IPS-20b (cell line): Measurements from ENCODE around the gene TMEM203.

Source experiments
- H3K27ac ChIP-seq: one replicate; pipeline ENCODE4 v1.5.1; 2013; ENCODE audit warnings: low read length
- H3K27me3 ChIP-seq: 2 replicates; pipeline ENCODE4 v1.6.1; 2013; ENCODE audit warnings: mild to moderate bottlenecking, low read length, inconsistent platforms; ENCODE audit not compliant: insufficient read depth
- H3K36me3 ChIP-seq: 2 replicates; pipeline ENCODE4 v1.6.1; 2013; ENCODE audit warnings: low read depth, mild to moderate bottlenecking, inconsistent platforms, low read length, moderate library complexity; ENCODE audit not compliant: insufficient read depth
- H3K4me1 ChIP-seq: 2 replicates; pipeline ENCODE4 v1.6.1; 2013; ENCODE audit warnings: mild to moderate bottlenecking, control low read depth, inconsistent platforms, low read length, moderate library complexity; ENCODE audit not compliant: insufficient read depth
- H3K4me3 ChIP-seq: 2 replicates; pipeline ENCODE4 v1.5.1; 2013; ENCODE audit warnings: mild to moderate bottlenecking, low read length, inconsistent platforms
- H3K9ac ChIP-seq: 2 replicates; pipeline ENCODE4 v1.6.1; 2013; ENCODE audit warnings: low read depth, mild to moderate bottlenecking, inconsistent platforms, low read length, moderate library complexity
- H3K9me3 ChIP-seq: 2 replicates; pipeline ENCODE4 v1.6.1; 2013; ENCODE audit warnings: mild to moderate bottlenecking, low read depth, low read length, inconsistent platforms; ENCODE audit not compliant: insufficient read depth

The TMEM203 gene

DNA sequence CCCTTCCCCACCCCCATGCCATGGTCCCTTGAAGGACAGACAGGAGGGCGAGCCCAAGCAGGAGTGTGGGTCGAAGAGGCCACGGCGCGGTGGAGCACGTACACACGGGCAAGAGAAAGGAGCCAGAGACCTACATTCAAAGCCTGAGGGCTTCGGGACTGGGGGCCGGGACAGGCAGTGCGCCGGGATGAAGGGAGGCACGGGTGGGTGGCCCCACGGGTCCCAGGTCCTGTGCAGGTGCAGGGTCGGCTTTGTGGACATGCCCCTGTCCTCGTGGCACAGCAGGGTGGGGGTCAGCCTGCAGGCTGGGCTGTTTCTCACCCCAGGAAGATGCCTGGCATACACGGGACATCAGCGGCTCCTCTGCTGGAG, 45.4 kb downstream of the TMEM203 start:
- H3K36me3 ChIP-seq, result no peaks in the 10 kb centered on the region
- H3K4me3 ChIP-seq, result no peak overlapping the region
- H3K27me3 ChIP-seq, result peaks cover 99% of the 10 kb centered on the region
- no peaks in the 10 kb centered on the region for H3K9me3 ChIP-seq
- no peaks in the 10 kb centered on the region for H3K4me1 ChIP-seq
- no peak overlapping the region for H3K27ac ChIP-seq
- no peak overlapping the region for H3K9ac ChIP-seq

DNA sequence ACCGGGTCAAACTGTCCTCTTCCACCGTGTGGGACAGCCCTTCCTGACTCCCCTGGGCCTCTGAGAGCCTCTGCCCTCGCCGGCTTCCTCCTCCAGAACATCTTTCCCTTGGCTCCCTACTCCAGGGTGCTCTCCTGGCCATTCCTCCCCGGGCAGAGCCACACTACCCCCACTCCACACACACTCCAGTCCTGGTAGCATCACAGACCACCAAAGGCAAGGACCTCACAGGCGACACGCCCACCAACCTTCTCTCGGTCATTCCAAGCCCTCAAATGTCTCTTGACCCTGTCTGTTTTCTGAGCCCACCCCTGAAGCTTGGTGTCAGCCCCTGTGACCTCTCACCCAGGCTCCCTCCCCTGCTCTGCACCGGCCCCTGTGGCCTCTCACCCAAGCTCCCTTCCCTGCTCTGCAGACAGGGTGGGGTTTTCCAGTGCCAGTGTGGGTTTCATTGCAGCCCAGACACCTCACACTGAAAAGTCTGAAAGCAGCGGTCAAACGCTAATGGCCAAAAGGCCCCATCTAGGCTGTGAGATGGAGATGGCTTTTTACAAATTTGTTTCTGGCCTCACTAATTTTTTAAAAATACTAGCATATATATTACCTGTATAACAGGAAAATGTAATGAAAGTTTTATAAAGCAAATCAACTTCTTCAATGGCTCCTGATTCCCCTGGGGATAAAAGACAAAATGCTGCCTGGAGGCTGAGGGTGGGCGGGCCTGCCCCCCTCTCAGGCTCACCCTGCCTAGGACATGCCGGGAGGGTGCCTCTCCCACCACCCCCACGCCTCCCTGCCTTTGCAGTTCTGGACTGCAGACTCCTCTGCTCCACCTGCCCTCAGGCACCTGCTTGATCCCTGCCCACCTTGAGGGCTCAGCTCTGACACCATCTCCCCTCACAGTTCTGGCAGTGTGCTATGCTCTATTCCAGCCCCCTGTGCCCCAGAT, 46.1 kb downstream of the TMEM203 start:
- Histone ChIP-seq H3K27me3 (peaks cover 99% of the 10 kb centered on the region), H3K27ac (no peak overlapping the region), H3K4me3 (no peak overlapping the region), H3K4me1 (no peaks in the 10 kb centered on the region), H3K9ac (no peak overlapping the region), H3K9me3 (no peaks in the 10 kb centered on the region), H3K36me3 (no peaks in the 10 kb centered on the region)

DNA sequence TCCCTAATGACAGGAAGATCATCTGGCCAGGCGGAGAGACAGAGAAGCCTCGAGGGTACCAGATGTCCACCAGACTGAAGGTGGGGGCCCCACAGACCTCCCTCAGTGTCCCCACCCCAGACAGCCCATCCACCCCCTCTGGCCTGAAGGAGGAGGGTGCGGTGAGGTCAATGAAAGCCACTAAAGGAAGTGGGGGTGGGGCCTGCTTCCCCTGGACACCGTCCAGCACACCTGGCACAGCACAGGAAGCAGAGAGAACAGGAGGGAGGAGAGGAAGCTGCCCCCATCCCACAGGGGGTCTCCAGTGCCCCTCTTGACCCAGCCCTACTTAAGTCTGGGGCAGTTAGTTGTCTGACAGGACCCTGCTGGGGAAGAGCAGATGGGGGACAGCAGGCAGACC, 46.8 kb downstream of the TMEM203 start:
- Histone ChIP-seq H3K27me3 (peaks cover 92% of the 10 kb centered on the region), H3K4me3 (no peak overlapping the region), H3K9ac (no peak overlapping the region), H3K9me3 (no peaks in the 10 kb centered on the region), H3K27ac (no peak overlapping the region), H3K4me1 (no peaks in the 10 kb centered on the region), H3K36me3 (no peaks in the 10 kb centered on the region)

DNA sequence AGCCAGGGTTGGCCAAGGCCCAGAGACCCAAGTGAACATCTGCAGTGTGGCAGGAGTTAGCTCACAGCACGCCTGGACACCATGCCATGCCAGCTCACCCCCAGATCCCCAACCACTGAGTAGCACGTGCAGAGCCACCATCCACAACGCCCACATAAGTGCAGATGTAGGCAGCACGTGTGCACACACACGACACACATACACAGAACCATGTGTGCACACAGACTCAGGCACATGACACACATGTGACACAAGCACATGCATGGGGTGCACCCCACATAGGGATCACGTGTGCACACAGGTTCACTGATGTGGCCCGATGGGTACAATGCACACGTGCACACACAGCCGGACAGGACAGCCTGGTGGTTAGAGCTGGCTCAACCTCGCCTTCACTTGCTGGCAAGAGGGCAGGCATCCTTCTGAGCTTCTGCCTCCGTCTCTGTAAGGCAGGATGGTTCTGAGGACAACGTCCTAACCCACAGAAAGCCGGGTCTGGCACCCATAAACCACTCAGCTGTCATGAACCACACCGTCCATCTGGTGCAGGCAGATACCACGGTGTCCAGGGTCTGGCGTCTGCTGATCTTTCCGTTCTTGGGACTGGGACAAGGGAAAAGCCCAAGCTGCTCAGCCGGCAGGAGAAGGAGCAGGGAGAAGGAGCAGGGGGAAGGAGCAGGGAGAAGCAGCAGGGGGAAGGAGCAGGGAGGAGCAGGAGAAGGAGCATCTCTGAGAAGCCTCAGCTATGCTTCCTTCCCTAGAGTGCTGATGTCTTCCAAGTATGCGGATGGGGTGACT, 47.6 kb downstream of the TMEM203 start:
- no peak overlapping the region for H3K9ac ChIP-seq
- H3K4me1 ChIP-seq, result no peaks in the 10 kb centered on the region
- H3K27ac ChIP-seq, result no peak overlapping the region
- H3K27me3 ChIP-seq, result peaks cover 84% of the 10 kb centered on the region
- peaks cover 4% of the 10 kb centered on the region for H3K9me3 ChIP-seq
- H3K4me3 ChIP-seq, result no peak overlapping the region
- no peaks in the 10 kb centered on the region for H3K36me3 ChIP-seq

- peak overlapping the region; percentile 52; the same call in 1 of the 2 replicates for H3K4me3 ChIP-seq
- no peak overlapping the region for H3K9ac ChIP-seq
- no peak overlapping the region for H3K27ac ChIP-seq
- H3K9me3 ChIP-seq, result peaks cover 4% of the 10 kb centered on the region
- H3K4me1 ChIP-seq, result no peaks in the 10 kb centered on the region
- peaks cover 74% of the 10 kb centered on the region for H3K27me3 ChIP-seq
- H3K36me3 ChIP-seq, result no peaks in the 10 kb centered on the region
Measured at GRCh38 chr9:137156567-137157375, 48.7 kb downstream of the TMEM203 start.
